Amygdala (tissue), 56 donors: Measurements from ENCODE around the gene ENOX2.
A peak's percentile ranks its signal among the peaks of the same experiment; 100 is the strongest.
"Not testable (repeated sequence)": the region's sequence is repeated elsewhere in the genome, so short reads cannot be mapped to it uniquely, and the experiment has no call there.

Experiments
- DNase-seq, 56 donors: peaks; one replicate each; lab custom pipeline; 2025; lab: John Stamatoyannopoulos, UW

Gene ENOX2, protein sequence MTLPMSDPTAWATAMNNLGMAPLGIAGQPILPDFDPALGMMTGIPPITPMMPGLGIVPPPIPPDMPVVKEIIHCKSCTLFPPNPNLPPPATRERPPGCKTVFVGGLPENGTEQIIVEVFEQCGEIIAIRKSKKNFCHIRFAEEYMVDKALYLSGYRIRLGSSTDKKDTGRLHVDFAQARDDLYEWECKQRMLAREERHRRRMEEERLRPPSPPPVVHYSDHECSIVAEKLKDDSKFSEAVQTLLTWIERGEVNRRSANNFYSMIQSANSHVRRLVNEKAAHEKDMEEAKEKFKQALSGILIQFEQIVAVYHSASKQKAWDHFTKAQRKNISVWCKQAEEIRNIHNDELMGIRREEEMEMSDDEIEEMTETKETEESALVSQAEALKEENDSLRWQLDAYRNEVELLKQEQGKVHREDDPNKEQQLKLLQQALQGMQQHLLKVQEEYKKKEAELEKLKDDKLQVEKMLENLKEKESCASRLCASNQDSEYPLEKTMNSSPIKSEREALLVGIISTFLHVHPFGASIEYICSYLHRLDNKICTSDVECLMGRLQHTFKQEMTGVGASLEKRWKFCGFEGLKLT

DNA sequence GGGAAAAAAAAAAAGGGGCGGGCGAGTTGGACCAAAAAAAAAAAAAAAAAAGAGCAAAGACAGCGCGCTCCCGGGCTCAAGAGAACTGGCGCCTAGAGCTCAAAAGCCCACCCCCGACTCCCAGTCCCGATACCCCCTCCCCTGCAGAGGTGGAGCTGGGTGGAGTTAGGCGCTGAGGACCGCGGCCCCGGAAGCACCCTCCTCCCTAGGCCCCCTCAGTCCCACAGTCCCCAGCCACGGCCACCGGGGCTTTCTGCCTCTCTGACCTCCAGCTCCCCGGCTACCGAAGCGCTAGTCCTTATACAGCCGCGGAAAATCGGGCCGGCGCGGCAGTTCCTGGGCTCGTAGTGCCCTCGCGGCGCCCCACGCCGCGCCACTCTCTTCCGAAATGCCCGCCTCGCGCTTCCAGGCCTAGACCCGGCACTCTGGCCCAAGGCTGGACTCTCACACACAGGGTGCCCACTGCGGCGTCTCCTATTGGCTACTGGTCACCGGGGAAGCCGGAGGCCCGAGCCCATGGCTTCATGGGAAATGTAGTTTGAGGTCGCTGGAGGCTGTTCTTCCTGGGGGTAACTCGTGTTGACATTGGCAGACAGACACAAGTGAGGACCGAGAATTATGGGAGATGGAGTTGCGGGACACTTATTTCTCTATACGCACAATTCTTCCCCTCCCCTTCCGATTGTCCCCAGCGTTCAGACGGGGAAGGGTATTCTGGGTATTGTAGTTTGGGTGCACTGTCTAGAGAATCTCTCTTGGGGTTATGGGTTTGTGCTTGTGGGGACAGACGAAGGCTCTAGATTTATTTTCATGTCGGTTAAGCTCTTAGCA, at the start of gene ENOX2:
Gene ENOX2, minus strand, starts transcription at position 427 of the 831 bp plus-strand sequence. CDS start 199,993 bp downstream, outside the sequence.
- DNase-seq: peak; percentile 2 to 97 (median 89)

DNA sequence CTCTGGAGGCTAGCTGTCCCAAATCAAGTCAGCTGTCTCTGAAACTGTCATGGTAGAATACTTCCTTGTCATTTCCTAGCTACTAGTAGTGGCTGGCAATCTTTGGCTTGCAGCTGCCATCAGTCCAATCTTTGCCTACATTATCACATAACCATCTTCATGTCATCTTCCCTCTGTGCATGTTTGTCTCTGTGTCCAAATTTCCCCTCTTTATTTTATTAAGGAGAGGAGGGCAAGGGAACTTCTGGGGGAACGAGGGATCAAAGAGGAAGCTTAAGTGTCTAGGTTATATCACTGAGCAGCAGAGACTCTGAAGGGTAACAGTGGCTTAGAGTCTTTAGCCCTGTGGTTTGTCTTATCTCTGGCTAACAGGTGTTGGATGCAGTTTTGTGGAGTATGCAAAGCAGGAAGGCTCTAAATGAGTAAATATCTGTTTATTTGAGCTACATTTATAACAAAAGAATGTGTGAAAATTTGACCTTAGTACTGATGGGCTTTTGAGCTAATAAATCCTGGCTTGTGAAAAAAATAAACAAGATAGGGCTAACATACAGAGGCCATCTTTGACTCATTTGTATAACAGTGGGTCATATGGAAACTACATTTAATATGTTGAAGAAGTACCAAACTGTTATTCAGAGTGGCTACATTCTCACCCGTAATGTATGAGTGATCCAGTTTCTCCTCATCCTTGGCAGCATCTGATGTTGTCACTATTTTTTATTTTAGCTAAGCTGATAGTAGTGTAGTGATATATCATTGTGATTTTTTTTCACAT, 49.4 kb upstream of the ENOX2 start:
- no peak for DNase-seq

DNA sequence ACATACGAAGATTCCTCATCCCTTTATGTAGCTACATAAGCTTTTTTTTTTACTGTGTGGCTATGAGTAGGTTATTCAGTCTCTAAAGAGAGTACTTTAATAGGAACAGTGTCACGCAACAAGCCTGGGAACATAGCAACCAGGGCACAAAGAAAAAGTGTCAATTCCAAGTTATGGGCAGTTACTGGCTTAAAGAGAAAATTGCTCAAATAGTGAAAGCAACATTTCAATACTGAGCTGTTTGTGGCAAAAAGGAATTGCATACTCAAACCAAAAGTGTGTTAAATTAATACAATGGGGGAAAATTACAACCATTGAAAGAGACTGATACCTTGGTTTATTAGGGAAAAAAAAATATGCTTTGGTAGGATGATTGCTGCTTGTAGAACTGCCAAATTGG, 41.2 kb upstream of the ENOX2 start:
- DNase-seq: no peak

DNA sequence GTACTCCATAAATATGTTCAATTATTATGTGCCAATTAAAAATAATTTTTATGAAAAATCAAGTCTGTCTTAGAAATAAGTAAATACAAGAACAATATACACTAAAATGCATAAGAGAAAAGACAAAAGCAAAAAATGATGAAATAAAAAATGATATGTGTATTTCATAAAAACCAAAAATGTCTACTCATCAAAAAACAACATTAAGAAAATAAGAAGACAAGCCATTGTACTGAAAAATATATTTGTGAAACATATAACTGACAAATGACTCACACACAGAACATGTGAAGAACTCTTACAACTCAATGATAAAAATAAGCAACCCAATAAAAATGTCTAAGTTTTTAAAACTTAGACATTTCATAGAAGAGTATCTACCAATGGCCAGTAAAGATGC, 34.1 kb upstream of the ENOX2 start:
- no peak for DNase-seq

DNA sequence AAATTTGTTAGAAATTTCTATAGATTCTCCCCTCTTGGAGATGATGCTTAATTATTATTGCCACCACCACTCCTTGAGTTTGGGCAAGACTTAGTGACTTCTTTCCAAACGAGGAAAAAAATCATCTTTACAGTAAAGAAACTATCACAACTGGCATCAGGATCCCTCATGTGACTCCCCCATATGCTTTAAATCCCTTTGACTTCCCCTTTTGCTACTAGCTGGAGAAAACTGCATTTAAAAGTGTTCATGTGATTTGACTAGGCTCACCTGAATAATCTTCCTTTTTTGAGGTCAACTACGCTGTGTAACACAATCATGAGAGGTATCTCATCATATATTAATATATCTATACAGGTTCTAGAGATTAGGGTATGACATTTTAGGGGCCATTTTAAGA, 30.3 kb upstream of the ENOX2 start:
- DNase-seq: no peak

DNA sequence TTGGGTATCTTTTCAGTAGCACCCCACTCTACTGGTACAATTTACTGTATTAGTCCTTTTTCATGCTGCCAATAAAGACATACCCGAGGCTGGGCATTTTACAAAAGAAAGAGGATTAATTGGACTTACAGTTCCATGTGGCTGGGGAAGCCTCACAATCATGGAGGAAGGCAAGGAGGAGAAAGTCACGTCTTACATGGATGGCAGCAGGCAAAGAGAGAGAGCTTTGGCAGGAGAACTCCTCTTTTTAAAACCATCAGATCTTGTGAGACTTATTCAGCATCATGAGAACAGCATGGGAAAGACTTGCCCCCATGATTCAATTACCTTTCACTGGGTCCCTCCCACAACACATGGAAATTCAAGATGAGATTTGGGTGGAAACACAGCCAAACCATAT, 17.4 kb upstream of the ENOX2 start:
- not testable (repeated sequence) for DNase-seq

DNA sequence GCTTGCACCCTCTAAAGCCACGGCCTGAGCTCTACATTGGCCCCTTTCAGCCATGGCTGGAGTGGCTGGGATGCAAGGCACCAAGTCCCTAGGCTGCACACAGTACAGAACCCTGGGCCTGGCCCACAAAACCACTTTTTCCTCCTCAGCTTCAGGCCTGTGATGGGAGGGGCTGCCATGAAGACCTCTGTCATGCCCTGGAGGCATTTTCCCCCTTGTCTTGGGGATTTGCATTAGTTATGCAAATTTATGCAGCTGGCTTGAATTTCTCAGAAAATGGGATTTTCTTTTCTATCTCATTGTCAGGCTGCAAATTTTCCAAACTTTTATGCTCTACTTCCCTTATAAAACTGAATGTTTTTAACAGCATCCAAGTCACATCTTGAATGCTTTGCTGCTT, 16.7 kb upstream of the ENOX2 start:
- not testable (repeated sequence) for DNase-seq

DNA sequence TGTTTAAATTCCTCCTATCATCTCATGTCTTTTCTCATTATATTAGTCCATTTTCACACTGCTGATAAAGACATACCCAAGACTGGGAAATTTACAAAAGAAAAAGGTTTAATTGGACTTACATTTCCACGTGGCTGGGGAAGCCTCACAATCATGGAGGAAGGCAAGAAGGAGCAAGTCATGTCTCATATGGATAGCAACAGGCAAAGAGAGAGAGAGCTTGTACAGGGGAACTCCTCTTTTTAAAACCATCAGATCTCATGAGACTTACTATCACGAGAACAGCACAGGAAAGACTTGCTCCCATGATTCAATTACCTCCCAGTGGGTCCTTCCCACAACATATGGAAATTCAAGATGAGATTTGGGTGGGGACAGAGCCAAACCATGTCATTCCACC, 15.5 kb upstream of the ENOX2 start:
- DNase-seq: not testable (repeated sequence)

DNA sequence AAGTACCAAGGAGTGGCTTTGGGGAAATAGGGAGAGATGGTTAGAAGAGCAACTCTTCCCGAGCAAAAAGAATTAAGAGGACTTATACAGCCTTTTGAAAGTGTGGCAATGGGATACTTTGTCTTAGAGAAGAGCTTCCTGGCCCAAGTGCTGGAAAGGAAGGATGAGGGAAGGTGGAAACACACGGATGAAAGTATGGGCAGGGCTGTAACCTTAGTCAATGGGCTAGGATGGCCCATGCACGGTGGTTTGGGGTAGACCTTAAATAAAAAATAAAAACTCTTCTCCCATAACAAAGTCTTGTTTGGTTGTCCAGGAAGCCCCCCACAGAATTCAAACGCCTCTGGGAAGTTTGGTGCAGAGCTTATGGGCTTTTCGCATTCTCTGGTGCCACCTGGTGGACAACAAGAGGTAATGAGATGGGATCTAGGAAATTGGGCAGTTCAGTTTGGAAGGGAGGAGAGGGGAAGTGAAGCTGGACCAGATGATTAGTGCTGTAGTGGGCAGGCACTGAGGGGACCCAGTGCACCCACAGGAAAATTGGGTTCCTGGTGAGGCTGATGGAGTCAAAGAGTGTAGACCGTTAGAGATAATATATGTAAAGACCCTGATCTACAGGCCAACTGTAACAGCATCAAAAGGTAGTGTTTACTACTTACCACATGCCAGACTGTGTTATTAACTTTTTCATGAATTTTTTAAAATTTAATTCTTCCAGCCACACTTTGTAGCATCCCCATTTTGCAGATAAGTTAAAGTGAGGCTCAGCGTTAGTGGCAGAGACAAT, 13.8 kb upstream of the ENOX2 start:
- peak in 27 of 56 donors; percentile 0 to 48 (median 8) for DNase-seq

DNA sequence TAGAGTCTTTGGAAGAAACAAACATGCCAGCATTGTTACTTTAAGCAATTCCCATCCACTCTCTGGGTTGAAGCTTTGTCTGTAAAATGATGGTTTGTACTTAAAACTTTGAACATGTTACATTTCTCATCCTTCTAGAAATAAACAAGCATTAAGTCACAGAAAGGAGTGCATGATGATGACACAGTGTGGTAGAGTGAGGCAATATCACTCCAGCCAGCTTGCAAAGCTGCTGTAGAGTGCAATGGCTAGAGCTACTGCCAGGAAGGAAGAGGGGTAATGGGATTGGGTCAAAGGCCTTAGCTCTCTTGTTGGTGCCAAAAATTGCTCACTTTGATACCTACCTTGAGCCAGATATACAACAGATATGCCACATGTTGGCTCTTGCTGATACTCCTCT, 12.3 kb upstream of the ENOX2 start:
- no peak for DNase-seq

DNA sequence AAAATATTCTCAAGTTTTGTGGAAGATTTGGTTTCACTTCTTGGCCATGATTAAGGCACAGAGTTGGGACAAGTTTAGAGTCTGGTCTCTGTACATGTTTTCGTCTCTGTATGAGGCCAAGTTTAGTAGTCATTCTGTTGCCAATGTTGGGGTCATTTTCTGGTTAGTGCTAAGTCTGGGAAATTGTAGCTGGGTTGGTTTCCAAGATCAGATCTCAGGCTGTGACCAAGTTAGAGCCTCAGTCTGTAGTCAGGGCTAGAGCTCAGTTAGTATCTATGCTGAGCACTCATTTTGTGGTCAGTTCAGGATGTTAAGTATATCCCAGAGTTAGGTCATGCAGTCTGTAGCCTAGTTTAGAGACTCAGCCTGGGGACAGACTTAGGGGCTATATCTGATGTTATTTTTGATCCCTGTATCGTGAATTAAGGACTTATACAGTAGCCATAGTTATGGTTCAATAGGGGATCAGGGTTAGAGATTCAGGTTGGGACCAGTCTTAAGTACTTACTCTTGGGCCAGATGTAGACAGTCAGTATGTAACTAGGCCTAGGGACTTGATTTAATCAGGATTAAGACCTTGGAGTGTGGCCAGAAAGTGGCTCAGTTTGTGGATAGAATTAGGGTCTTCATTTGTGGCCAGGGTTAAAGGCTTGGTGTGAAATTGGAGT, 6.6 kb upstream of the ENOX2 start:
- DNase-seq: no peak

DNA sequence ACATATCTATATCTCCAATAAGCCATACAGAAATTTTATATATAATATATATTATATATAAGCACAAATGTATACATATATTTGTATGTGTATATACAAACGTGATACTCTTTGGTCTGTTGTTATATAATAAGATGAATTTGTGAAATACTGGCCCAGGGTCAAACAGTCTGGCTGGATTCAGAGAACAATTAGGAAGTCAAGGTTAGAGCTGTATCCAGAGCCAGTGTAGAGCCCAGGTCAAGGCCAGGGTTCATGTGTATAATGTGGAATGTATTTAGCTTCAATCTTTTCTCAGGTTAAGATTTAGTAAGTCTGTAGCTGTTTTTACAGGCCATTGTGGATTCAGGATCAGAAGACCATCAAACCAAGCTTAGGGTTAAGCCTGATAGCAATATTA, 3.8 kb upstream of the ENOX2 start:
- no peak for DNase-seq

DNA sequence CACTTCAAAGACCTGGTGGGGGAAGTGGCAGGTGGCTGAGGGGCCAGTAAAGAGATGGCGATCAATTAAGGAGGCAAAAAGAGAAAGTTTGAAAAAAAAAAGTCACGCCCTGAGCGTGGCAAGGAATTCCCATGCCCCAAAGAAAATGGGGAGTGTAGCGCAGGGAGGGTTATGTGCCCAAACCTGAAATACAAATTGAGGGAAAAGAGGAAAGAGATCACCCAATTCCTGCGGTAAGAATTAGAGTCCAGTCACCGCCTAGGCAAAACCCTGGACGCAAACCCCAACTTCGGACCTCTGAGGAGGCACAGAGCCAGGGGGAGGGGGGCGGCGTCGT, 595 bp downstream of the ENOX2 start:
- DNase-seq: peak in 1 of 56 donors; percentile 35

DNA sequence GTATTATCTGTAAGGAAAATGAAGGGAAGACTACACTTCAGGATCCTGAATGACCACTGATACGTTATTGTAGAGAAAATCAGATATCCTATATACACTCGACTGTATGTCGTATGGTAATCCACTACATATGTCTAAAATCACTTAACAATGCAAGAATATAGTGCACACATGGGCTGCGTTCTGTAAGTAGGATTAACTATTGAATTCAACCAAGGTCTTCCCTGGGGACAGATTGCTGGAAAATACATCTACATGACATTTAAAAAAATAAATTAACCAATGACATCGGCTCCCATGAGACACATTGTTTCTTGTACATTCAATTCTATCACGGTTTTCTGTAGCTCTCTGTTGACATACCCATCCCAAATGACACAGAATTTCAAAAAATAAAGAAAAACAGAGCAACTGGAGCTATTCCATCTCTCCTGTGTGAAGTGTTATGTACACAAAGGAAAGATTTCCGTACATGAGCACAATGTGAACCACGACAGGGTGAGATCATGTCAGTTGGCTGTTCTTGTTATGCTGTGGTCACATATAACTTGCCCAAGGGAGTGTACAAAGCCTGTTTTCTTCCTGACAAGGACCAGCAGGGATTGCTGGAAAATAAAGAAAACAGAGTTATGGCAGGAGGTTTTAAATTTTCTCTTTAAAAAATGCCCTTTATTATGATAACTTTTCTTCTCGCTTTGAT, 6.1 kb downstream of the ENOX2 start:
- DNase-seq: peak in 1 of 56 donors; percentile 0

DNA sequence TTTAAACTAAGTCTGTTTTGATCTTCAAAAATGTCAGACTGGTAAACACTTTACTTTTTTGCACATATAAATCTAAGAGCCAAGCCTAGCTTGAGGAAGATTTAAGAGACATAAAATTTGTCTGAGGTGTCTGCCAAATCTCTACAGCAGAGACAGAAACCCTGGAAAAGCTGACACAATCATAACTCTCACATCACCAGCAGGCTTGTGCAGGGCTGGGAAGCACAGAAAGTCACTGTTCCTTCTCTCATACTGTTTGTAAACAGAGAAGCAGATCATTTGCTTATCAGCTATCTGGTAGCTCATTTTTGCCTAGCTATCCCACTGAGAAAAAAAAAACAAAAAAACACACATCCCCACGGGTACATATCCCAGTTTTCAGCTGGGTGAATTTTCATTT, 7.0 kb downstream of the ENOX2 start:
- DNase-seq: peak in 10 of 56 donors; percentile 0 to 41 (median 1)

DNA sequence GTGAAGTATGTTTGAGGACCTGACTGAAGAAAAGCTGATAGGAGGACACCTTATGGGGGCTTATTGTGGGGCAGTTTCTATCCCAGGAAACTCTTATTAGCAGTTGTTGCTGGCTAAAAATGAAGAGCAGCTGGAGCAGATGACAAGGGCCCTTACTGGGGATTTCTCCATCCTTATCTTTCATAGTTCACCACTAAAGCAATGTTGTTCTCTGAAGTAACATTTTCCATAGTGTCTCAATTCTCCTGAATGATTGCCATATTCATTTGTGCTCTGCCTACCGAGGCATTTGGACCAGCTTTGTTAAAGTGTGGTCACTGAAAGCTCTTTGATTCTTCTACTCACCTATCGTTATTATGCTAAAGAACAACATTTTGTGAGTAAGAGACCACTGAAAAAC, 7.7 kb downstream of the ENOX2 start:
- no peak for DNase-seq

DNA sequence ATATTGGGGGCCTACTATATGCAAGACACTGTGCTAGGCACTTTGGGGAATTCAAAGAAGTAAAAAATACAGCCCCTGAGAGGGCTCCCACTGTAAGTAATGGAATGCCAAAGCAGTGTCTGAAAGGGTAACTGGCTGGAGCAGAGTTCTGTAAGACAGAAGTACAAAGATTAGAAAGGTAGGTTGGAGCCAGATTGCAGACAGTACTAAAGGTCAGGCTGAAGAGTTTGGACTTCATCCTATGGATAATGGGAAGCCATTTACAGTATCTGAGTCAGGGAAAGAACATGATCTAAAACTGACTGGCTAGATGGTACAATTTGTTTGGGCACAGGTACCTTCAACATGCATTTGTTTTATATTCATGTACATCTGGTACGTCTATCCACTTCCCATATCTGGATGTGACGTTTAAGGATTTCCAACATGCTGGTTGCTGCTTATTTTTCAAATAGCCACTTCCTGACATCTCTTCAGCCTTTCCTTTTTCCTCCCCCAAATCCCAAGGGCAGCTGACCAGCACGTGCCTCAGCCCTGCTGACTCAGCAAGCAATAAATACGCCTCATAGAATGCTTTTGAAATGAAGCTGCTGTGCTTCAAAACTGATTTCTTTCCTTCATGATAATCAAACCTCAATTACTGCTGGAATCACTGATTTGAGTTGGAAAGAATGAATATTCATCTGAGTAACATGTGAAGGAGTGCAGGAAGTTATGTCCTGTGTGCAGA, 9.5 kb downstream of the ENOX2 start:
- no peak for DNase-seq

DNA sequence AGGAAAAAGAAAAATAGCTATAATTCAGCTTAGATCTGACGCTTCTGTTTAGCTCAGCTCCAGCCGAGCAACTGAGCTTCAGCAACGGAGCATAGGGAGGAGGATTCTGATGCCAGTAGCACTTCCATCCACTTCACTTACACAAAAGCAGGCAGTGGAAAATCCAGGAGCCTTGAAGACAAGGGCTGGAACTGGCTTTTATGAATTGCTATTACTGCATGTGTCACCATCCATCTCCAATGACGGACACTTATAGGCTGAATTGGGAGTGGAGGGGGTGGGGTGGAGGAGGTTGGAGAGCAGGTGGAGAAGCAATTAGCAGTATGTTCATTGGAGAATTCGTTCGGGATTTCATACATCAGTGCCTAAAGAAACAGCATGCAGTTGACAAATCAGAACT, 15.6 kb downstream of the ENOX2 start:
- DNase-seq: peak in 4 of 56 donors; percentile 0 to 6 (median 4)
